Sigmoid colon (tissue), 7 donors: Measurements from ENCODE around the gene MRNIP. TPM values are rescaled to one million over a fixed set of nuclear protein-coding genes. Genes with fewer than 3 reads are reported as not detected.

Experiments used
- DNase-seq: peaks from one replicate; pipeline ENCODE4 v3.0.0-alpha.2; 2019
- H3K27ac ChIP-seq, 4 donors: fragments of 200-600 bp; sonication (generic); one replicate each; pipeline ENCODE4 v1.5.1; 2016 to 2019; ENCODE audit warnings: mild to moderate bottlenecking in 1 of 4
- H3K27me3 ChIP-seq, 3 donors: fragments of 200-600 bp; sonication (generic); one replicate each; pipeline ENCODE4 v1.5.1; 2019; ENCODE audit warnings: mild to moderate bottlenecking in 1 of 3
- H3K36me3 ChIP-seq, 4 donors: fragments of 200-600 bp; sonication (generic); one replicate each; pipeline ENCODE4 v1.5.1; 2016 to 2019
- H3K4me1 ChIP-seq, 4 donors: fragments of 200-600 bp; sonication (generic); one replicate each; pipeline ENCODE4 v1.5.1; 2017 to 2019
- H3K4me3 ChIP-seq, 4 donors: fragments of 200-600 bp; sonication (generic); one replicate each; pipeline ENCODE4 v1.5.1; 2017 to 2019; ENCODE audit warnings: mild to moderate bottlenecking in 2 of 4, moderate library complexity in 1 of 4
- H3K9me3 ChIP-seq, 4 donors: fragments of 200-600 bp in 3 of 4; sonication (generic) in 3 of 4; one replicate each; pipeline versions ENCODE4 v1.5.1 to v1.6.1; 2013 to 2019
- EP300 ChIP-seq, 4 donors: sonication (generic); formaldehyde crosslinking; IDR thresholded peaks; one replicate each; pipeline ENCODE4 v1.6.1; 2017; ENCODE audit warnings: antibody characterized with exemption in 4 of 4
- POLR2A ChIP-seq, 2 donors: fragments of 450-650 bp; IDR thresholded peaks; one replicate each; pipeline ENCODE4 v1.6.1; 2016; ENCODE audit warnings: antibody characterized with exemption in 2 of 2, mild to moderate bottlenecking in 2 of 2, moderate library complexity in 2 of 2
- POLR2AphosphoS5 ChIP-seq, 4 donors: sonication (generic); formaldehyde crosslinking; IDR thresholded peaks; one replicate each; pipeline ENCODE4 v1.6.1; 2017; ENCODE audit warnings: antibody characterized with exemption in 4 of 4
- WGBS, 2 donors: extraction: QIAGEN DNeasy Blood & Tissue Kit; methylation state at CpG; one replicate each; pipeline ENCODE4 v1.1.7; 2013; 5-methylcytosine and 5-hydroxymethylcytosine counted together
- intact Hi-C: fragments of 100-400 bp; cut with DNase I; formaldehyde crosslinking; loops from one replicate; pipeline ENCODE4 v1.15.1; 2023
- polyA plus RNA-seq, 3 donors: library from polyadenylated mRNA; stranded (reverse); fragments of 200-250 nt; gene quantifications; one replicate each; pipeline ENCODE4 v1.2.3, GENCODE V29; 2013
- total RNA-seq, 4 donors: library from RNA; depleted of rRNA; stranded (reverse); fragments of >200 nt; gene quantifications; one replicate each; pipeline ENCODE4 v1.1.0, GENCODE V29; 2016
- TF ChIP-seq, protein P1 (sequence below), 4 experiments: fragments of 450-650 bp in 3 of 4; fragments of 200-600 bp in 1 of 4; IDR thresholded peaks; one replicate each; pipeline ENCODE4 v1.5.1; 2016 to 2019; ENCODE audit warnings: antibody characterized with exemption in 4 of 4, mild to moderate bottlenecking in 3 of 4, moderate library complexity in 2 of 4
- donor health status: healthy with polysubstance abuse.
- donor health status: Bipolar disorder and iron deficiency.
- donor health status: healthy.

Gene MRNIP
- total and polyA plus RNA-seq, 7 donors = 8.3 to 59.8 (median 30.7) TPM

DNA sequence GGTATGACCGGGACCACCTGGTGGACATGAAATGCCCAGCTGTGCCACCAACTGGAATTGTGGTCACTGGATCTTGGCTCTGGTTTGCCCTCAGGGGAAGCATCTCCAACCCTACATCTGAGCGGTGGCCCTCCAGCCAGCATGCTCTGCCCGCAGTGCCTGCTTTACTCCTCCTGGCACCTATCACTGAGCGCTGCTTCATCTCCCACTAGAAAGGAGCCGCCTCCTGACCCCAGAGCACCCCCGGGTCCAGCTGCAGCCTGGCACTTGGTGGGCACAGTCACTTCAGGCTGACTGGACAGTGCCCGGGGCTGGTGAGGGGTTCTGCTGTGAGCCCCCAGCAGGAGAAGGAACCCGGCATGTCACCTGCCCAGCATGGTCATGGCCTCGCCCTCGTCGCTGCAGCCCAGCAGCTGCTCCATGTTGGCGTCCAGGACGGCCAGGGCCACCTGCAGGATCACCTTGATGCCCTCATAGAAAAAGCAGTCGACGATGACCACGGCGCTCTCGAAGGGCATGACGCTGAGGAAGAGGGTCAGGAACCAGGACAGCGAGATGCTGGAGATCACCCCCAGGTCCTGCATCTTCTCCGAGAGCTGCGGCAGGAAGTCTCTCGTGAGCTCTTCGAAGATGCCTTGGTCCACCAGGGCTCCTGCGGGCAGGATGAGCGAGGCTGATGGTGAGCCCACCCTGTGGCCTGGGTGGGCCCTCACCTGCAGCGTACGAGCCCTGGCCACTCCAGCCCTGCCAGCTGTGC is 16.1 kb upstream of the MRNIP start:
- H3K36me3 ChIP-seq = peaks cover 29 to 93% (median 46%) of the 10 kb centered on the region in 4 donors
- no peak overlapping the region for H3K4me3 ChIP-seq
- no peaks in the 10 kb centered on the region for H3K9me3 ChIP-seq
- TF ChIP-seq EP300 (IDR thresholded peaks at IDR 0.05) (no peak), POLR2AphosphoS5 (IDR thresholded peaks at IDR 0.05) (no peak), POLR2A (IDR thresholded peaks at IDR 0.05) (no peak)
- TF ChIP-seq, protein P1, sequence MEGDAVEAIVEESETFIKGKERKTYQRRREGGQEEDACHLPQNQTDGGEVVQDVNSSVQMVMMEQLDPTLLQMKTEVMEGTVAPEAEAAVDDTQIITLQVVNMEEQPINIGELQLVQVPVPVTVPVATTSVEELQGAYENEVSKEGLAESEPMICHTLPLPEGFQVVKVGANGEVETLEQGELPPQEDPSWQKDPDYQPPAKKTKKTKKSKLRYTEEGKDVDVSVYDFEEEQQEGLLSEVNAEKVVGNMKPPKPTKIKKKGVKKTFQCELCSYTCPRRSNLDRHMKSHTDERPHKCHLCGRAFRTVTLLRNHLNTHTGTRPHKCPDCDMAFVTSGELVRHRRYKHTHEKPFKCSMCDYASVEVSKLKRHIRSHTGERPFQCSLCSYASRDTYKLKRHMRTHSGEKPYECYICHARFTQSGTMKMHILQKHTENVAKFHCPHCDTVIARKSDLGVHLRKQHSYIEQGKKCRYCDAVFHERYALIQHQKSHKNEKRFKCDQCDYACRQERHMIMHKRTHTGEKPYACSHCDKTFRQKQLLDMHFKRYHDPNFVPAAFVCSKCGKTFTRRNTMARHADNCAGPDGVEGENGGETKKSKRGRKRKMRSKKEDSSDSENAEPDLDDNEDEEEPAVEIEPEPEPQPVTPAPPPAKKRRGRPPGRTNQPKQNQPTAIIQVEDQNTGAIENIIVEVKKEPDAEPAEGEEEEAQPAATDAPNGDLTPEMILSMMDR (IDR thresholded peaks at IDR 0.05) = no peak
- H3K4me1 ChIP-seq = no peaks in the 10 kb centered on the region
- 97 to 98% methylated on average over 28 of the region's 28 CpGs for WGBS, 2 donors
- intact Hi-C loops = no loop called here
- H3K27me3 ChIP-seq = no peaks in the 10 kb centered on the region
- DNase-seq = no peak
- H3K27ac ChIP-seq = no peak overlapping the region

DNA sequence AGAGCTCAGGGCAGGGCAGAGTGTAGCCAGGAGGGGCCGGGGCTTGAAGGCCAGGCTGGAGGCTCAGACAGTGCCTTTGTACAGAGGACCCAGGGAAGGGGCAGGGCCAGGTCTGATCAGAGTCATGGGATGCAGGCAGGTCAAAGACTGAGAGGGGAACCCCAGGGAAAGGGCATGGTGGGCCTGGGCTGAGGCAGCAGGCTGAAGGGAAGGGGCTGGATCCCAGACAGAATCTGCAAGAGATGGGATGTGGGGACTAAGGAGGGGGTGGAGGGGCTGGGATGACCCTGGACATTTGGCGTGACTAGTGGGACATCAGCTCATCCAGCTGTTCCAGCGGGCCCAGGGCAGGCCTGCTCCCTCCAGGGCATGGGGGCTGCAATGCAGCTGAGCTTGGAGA is 15.5 kb upstream of the MRNIP start:
- no peaks in the 10 kb centered on the region for H3K9me3 ChIP-seq
- no peaks in the 10 kb centered on the region for H3K4me1 ChIP-seq
- H3K36me3 ChIP-seq = peaks cover 29 to 93% (median 48%) of the 10 kb centered on the region in 4 donors
- no peaks in the 10 kb centered on the region for H3K27me3 ChIP-seq
- no peak overlapping the region for H3K4me3 ChIP-seq
- no peak for DNase-seq
- intact Hi-C loops = no loop called here
- no peak overlapping the region for H3K27ac ChIP-seq
- WGBS, 2 donors = 95 to 96% methylated on average over 3 of the region's 3 CpGs
- TF ChIP-seq EP300 (IDR thresholded peaks at IDR 0.05) (no peak), POLR2A (IDR thresholded peaks at IDR 0.05) (no peak), POLR2AphosphoS5 (IDR thresholded peaks at IDR 0.05) (no peak)
- TF ChIP-seq, protein P1 (IDR thresholded peaks at IDR 0.05) = no peak

DNA sequence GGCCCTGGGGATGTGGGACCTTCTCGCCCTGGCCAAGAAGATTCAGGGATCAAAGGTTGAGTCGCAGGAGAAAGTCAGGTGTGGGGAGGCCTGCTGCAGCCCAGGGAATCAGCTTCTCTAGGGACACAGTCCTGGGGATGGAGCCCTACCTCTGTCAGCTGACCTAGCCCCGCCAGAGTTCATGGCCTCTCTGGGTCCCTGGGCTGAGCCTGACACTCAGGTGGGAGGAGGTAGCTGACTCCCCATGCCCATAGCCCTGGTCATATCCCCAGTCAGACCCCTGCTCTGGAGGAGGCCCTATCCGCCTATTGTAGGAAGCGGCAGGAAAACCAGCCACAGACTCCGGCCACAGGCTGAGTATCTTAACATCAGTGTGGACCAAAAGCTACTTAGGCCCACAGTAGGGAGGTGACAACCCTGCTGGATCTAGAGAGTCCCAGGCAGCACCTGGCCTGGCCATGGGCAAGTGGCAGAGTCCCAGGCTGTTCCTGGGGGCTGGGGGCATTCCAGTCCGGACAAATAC is 15.0 kb upstream of the MRNIP start:
- no peak for TF ChIP-seq POLR2AphosphoS5 (IDR thresholded peaks at IDR 0.05)
- TF ChIP-seq EP300 (IDR thresholded peaks at IDR 0.05) = no peak
- 93 to 95% methylated on average over 7 of the region's 7 CpGs for WGBS, 2 donors
- no peaks in the 10 kb centered on the region for H3K4me1 ChIP-seq
- H3K27me3 ChIP-seq = no peaks in the 10 kb centered on the region
- H3K27ac ChIP-seq = no peak overlapping the region
- no peak overlapping the region for H3K4me3 ChIP-seq
- intact Hi-C loops = no loop called here
- DNase-seq = no peak
- H3K9me3 ChIP-seq = no peaks in the 10 kb centered on the region
- peaks cover 29 to 93% (median 48%) of the 10 kb centered on the region in 4 donors for H3K36me3 ChIP-seq

DNA sequence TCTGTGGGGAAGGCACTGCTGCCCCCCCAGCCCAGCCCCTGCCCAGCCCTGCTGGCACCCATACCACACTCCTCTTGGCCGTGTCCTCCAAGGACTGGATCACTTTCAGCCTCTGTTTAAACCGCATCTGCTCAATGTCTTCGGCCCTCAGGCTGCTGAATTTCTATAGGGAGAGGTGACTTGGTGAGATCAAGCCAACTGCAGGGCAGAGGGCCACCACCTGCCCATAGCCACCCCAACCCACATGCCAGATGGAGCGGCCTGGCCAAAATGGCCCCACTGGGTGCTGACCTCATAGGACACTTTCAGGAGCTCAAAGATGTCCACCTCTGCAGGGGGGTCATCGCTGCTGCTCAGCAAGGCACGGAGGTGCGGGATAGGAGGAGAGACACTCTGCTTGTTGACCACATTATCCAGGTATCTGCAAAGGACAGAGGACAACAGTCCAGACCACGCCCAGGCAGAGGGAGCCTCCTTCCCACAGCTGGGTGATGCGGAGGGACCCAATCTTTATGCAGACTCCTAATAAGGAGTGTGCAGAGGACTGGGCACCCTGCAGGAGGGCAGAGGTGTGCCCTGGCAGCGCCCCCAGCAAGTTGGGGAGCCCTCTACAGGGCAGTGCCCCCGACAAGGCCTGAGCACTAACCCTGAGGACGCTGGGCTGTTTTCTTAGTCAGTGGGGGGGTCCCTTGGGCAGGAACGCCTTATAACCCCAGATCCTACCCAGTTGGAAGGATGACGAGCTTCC is 14.4 kb upstream of the MRNIP start:
- intact Hi-C loops = no loop called here
- no peak overlapping the region for H3K4me3 ChIP-seq
- DNase-seq = no peak
- H3K9me3 ChIP-seq = no peaks in the 10 kb centered on the region
- no peaks in the 10 kb centered on the region for H3K27me3 ChIP-seq
- H3K4me1 ChIP-seq = no peaks in the 10 kb centered on the region
- no peak for TF ChIP-seq EP300 (IDR thresholded peaks at IDR 0.05)
- TF ChIP-seq, protein P1 (IDR thresholded peaks at IDR 0.05) = no peak
- TF ChIP-seq POLR2A (IDR thresholded peaks at IDR 0.05) = no peak
- TF ChIP-seq POLR2AphosphoS5 (IDR thresholded peaks at IDR 0.05) = no peak
- 93 to 95% methylated on average over 14 of the region's 14 CpGs for WGBS, 2 donors
- H3K27ac ChIP-seq = no peak overlapping the region
- peaks cover 29 to 91% (median 47%) of the 10 kb centered on the region in 4 donors for H3K36me3 ChIP-seq
